ENCODE data around the gene ATP13A4.

ATP13A4 gene

DNA sequence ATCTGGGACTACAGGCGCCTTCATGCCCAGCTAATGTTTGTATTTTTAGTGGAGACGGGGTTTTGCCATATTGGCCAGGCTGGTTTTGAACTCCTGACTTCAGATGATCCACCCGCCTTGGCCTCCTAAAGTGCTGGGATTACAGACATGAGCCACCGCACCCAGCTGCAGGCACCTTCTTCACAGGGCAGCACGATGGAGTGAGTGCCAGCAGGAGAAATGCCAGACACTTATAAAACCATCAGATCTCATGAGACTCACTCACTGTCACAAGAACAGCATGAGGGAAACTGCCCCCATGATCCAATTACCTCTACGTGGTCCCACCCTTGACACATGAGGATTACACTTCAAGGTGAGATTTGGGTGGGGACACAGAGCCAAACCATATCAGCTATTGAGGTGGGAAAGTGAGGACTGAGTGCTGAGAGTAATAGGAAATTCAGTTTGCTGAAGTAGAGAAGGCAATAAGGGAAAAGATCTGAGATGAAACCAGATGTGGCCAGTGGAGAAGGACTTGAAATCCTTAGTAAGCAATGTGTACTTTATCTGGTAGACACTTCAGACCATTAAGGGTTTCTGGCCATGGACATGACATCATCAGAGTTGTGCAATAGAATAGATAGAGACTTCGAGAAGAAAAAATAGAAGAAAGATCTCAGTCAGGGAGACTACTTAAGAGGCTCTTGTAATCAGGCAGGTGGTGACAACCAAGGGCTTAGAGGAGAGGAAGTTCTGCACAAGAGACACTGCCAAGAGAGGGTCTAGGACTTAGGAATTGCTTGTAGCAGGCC is 158.0 kb downstream of the ATP13A4 start:
- H3K9me3 ChIP-seq (ENCODE audit: insufficient read depth, low read length): no peaks in the 10 kb centered on the region
- no peak overlapping the region for H2AFZ ChIP-seq (ENCODE audit: low read depth, low read length)
- H3K27ac ChIP-seq (ENCODE audit: low read length): no peak overlapping the region
- no peak overlapping the region for H3K4me2 ChIP-seq (ENCODE audit: low read length)
- no peaks in the 10 kb centered on the region for H3K4me1 ChIP-seq (ENCODE audit: low read length)
- H4K20me1 ChIP-seq (ENCODE audit: insufficient read depth, low read length): no peaks in the 10 kb centered on the region
- H3K79me2 ChIP-seq (ENCODE audit: low read length): no peaks in the 10 kb centered on the region
- H3K4me3 ChIP-seq (ENCODE audit: low read length): no peak overlapping the region
- TF ChIP-seq EZH2phosphoT487 (IDR thresholded peaks at IDR 0.05; ENCODE audit: low read depth): no peak
- TF ChIP-seq, protein P1, sequence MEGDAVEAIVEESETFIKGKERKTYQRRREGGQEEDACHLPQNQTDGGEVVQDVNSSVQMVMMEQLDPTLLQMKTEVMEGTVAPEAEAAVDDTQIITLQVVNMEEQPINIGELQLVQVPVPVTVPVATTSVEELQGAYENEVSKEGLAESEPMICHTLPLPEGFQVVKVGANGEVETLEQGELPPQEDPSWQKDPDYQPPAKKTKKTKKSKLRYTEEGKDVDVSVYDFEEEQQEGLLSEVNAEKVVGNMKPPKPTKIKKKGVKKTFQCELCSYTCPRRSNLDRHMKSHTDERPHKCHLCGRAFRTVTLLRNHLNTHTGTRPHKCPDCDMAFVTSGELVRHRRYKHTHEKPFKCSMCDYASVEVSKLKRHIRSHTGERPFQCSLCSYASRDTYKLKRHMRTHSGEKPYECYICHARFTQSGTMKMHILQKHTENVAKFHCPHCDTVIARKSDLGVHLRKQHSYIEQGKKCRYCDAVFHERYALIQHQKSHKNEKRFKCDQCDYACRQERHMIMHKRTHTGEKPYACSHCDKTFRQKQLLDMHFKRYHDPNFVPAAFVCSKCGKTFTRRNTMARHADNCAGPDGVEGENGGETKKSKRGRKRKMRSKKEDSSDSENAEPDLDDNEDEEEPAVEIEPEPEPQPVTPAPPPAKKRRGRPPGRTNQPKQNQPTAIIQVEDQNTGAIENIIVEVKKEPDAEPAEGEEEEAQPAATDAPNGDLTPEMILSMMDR (IDR thresholded peaks at IDR 0.05; ENCODE audit: low read depth, low read length): no peak
- H3K36me3 ChIP-seq (replicated peaks; ENCODE audit: low read depth, low read length): no peaks in the 10 kb centered on the region
- H3K27me3 ChIP-seq (ENCODE audit: low read depth, low read length): no peaks in the 10 kb centered on the region
- H3K9ac ChIP-seq (ENCODE audit: low read length): no peak overlapping the region

- Histone ChIP-seq H4K20me1 (ENCODE audit: insufficient read depth, low read length) (no peaks in the 10 kb centered on the region), H3K4me1 (ENCODE audit: low read length) (no peaks in the 10 kb centered on the region), H3K4me2 (ENCODE audit: low read length) (no peak overlapping the region), H3K4me3 (ENCODE audit: low read length) (no peak overlapping the region), H2AFZ (ENCODE audit: low read depth, low read length) (no peak overlapping the region), H3K79me2 (ENCODE audit: low read length) (no peaks in the 10 kb centered on the region), H3K9me3 (ENCODE audit: insufficient read depth, low read length) (no peaks in the 10 kb centered on the region), H3K9ac (ENCODE audit: low read length) (no peak overlapping the region), H3K27me3 (ENCODE audit: low read depth, low read length) (0 out of 2 replicates have a peak, but pooled peaks cover 6% of the 10 kb centered on the region), H3K27ac (ENCODE audit: low read length) (no peak overlapping the region), H3K36me3 (replicated peaks; ENCODE audit: low read depth, low read length) (no peaks in the 10 kb centered on the region)
- TF ChIP-seq, protein P1 (IDR thresholded peaks at IDR 0.05; ENCODE audit: low read depth, low read length): no peak
- no peak for TF ChIP-seq EZH2phosphoT487 (IDR thresholded peaks at IDR 0.05; ENCODE audit: low read depth)
These were observed 162.8 kb downstream of the ATP13A4 start for GRCh38 chr3:193391902-193392301.

DNA sequence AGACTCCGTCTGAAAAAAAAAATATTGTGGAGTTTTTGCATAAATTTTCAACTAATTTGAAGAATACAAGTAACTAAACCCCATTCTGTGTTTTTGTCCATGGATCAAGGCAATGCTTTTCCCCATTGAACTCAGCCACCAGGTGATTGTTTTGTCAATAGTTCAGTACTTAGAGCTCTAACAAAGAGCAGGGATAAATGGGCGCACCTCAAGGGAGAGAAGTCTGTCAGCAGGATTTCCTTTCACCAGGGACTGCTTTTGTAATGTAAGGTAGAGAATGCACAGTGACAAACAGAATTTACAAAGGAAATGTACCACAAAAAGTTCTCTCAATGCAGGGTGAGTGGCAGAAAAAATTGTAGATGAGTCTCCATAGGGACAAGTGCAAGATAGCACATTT is 165.4 kb downstream of the ATP13A4 start:
- Histone ChIP-seq H3K79me2 (ENCODE audit: low read length) (no peaks in the 10 kb centered on the region), H3K4me2 (ENCODE audit: low read length) (no peak overlapping the region), H3K4me1 (ENCODE audit: low read length) (no peaks in the 10 kb centered on the region), H3K4me3 (ENCODE audit: low read length) (no peak overlapping the region), H4K20me1 (ENCODE audit: insufficient read depth, low read length) (no peaks in the 10 kb centered on the region), H3K9me3 (ENCODE audit: insufficient read depth, low read length) (no peaks in the 10 kb centered on the region), H3K27ac (ENCODE audit: low read length) (no peak overlapping the region), H3K9ac (ENCODE audit: low read length) (no peak overlapping the region), H3K27me3 (ENCODE audit: low read depth, low read length) (0 out of 2 replicates have a peak, but pooled peaks cover 6% of the 10 kb centered on the region), H3K36me3 (replicated peaks; ENCODE audit: low read depth, low read length) (no peaks in the 10 kb centered on the region), H2AFZ (ENCODE audit: low read depth, low read length) (no peak overlapping the region)
- TF ChIP-seq EZH2phosphoT487 (IDR thresholded peaks at IDR 0.05; ENCODE audit: low read depth): no peak
- TF ChIP-seq, protein P1 (IDR thresholded peaks at IDR 0.05; ENCODE audit: low read depth, low read length): no peak

DNA sequence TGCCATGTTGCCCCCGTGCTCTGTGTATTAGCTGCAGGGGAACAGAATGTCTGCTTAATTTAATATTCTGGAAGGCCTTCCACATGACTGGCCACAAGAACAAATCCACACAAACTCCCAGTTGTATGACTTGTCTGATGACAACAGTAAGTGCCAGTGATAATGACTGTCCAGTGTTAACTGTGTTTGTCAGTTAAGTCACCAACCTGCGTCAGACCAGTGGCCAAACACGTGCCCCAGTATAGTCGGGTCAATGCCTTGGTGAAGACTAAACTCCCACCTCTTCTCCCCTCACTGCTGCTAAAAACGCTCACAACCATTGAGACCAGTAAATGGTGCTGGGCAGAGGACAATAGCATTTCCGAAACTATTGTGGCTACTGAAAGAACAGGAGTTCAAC is 166.3 kb downstream of the ATP13A4 start:
- Histone ChIP-seq H3K4me1 (ENCODE audit: low read length) (no peaks in the 10 kb centered on the region), H3K4me2 (ENCODE audit: low read length) (no peak overlapping the region), H4K20me1 (ENCODE audit: insufficient read depth, low read length) (no peaks in the 10 kb centered on the region), H3K9ac (ENCODE audit: low read length) (no peak overlapping the region), H3K79me2 (ENCODE audit: low read length) (no peaks in the 10 kb centered on the region), H2AFZ (ENCODE audit: low read depth, low read length) (no peak overlapping the region), H3K4me3 (ENCODE audit: low read length) (no peak overlapping the region), H3K36me3 (replicated peaks; ENCODE audit: low read depth, low read length) (no peaks in the 10 kb centered on the region), H3K27me3 (ENCODE audit: low read depth, low read length) (0 out of 2 replicates have a peak, but pooled peaks cover 6% of the 10 kb centered on the region), H3K27ac (ENCODE audit: low read length) (no peak overlapping the region), H3K9me3 (ENCODE audit: insufficient read depth, low read length) (no peaks in the 10 kb centered on the region)
- TF ChIP-seq, protein P1 (IDR thresholded peaks at IDR 0.05; ENCODE audit: low read depth, low read length): no peak
- no peak for TF ChIP-seq EZH2phosphoT487 (IDR thresholded peaks at IDR 0.05; ENCODE audit: low read depth)

All from OCI-LY3 (cell line).